NCI-H1092 treated with DMSO at 0.1 percent for 48 hours (cell line): Measurements from ENCODE around the gene ARHGAP6.
"Not testable (repeated sequence)": the region's sequence is repeated elsewhere in the genome, so short reads cannot be mapped to it uniquely, and the experiment has no call there.

Experiments
- DNase-seq: peaks from one replicate; lab custom pipeline; 2025; lab: John Stamatoyannopoulos, UW

Gene ARHGAP6

DNA sequence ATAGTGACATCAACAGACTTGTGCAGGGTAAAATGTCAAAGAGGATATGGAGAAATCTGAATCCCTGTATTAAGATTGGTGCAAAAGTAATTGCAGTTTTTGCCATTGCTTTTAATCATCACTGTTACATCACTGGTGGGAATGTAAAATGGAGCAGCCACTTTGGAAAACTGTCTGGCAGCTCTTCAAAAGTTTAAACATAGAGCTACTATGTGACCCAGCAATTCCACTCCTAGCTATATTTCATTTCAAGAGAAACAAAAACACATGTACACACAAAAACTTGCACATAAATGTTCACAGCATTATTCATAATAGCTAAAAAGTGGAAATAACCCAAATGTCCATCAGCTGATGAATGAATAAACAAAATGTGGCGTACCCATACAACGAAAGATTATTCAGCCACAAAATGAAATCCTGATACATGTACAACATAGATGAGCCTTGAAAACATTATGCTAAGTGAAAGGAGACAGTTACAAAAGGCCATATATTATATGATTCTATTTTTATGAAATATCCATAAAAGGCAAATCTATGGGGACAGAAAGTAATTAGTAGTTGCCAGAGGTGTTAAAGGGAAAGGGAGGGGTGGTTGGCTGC lies 266.1 kb downstream of the ARHGAP6 start:
- no peak for DNase-seq

DNA sequence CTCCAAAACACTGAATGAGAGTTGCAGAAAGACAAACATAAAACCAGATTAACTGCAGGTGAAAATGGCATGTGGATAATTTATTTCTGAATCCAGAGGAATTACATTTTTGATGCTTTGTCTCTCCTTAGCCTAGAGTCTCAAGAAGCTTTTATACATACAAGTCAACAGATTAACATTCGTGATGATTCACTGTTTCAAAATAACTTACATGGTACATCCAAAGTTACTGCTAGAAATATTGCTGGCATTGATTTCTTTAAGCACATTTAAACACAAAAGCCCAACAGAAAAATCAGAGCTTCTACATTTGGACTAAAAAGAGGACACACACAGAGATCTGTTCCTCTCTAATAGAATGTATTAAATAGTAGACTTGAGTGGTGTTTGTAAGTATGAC lies 266.9 kb downstream of the ARHGAP6 start:
- DNase-seq, result no peak

DNA sequence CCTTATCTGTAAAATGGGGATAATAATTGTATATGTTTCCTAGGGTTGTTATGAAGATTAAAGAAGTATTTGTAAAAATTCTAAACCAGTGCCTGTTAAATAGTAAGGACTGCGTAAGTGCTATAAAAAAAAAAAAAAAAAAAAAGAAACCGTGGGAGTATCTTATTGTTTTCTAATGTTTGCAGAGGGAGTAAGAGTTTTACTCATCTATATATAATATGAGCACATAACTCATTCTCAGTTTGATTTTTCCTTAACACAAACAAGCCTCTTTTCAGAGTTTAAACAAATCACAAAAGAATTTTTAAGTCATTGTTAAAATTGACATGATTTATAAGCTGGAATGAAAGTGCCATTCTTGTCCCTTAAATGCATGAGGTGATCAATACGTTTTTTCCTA lies 267.6 kb downstream of the ARHGAP6 start:
- no peak for DNase-seq

DNA sequence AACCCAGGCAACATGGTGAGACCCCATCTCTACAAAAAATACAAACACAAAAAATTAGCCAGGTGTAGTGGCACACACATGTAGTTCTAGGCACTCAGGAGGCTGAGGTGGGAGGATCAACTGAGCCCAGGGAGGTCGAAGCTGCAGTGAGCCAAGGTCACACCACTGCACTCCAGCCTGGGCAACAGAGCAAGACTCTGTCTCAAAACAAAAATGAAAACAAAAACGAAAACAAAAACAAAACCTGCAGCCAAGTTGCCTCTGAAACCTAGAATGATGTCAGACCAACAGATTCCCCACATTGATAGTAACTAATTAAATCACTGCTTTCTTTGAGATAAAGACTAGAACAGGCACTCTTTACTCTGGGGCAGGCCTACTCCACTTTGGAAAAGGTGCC lies 268.0 kb downstream of the ARHGAP6 start:
- DNase-seq, result no peak

DNA sequence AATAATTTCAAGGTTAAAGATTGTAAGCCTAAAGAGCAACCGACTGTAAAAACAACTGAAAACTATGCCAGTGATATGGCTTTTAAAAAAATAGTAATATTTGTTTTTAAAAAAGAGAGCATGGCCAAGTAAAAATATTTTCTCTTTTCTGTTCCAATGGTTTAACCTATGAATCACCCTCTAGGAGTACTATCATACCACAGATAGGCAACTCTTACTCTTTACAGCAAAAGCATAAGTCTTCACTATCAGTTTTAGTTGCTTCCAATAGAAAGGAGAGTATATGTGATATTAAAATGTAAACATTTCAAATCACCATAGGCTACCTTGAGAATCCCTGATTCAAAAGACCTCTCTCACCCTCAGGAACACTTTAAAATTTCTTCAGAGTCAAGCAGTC lies 269.9 kb downstream of the ARHGAP6 start:
- DNase-seq, result no peak

DNA sequence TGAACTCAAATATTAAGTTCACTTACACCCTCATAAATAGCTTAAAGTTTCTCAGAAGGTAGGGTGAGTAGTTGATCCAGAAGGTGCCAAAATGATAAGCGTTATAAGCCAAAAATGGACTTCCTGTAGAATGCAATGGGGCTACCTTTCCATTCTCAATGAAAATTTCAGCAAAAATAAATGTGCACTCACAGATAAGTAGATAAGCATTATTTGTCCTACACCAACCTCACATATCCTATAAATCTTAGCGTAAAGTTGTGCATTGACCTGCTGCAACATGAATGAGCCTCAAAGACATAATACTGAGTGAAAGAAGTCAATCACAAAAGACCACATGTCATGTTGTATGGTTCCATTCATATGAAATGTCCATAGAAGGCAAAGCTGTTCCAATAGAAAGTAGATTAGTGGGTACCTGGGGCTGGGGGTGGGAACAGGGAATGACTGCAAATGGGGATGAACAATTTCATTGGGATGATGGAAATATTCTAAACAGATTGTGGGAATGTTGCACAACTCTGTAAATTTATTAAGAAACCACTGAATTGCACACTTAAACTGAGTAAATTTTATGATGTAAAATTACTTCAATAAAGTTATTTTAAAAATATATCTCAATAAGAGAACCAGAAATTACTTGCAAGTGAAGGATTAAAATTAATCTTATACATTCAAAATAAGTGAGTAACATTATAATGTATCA lies 271.6 kb downstream of the ARHGAP6 start:
- no peak for DNase-seq

DNA sequence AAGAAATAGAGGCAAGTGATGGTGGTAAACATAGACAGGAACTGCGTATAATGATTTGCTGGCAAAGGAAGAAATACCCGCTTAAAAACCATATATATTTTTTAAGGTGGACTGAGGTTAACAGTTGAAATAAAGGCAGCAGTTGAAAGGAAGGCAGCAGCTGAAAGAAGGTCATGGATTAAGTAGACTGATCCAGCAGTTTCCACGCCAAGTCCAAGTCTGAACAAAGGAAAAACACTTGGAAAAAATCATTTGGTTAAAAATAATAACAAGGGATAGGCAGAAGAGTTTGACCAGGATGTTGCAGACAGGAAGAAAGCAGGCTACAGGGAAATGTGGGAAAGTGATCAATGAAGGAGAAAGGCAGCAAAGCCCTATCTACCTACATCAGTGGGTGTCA lies 278.9 kb downstream of the ARHGAP6 start:
- DNase-seq, result no peak

DNA sequence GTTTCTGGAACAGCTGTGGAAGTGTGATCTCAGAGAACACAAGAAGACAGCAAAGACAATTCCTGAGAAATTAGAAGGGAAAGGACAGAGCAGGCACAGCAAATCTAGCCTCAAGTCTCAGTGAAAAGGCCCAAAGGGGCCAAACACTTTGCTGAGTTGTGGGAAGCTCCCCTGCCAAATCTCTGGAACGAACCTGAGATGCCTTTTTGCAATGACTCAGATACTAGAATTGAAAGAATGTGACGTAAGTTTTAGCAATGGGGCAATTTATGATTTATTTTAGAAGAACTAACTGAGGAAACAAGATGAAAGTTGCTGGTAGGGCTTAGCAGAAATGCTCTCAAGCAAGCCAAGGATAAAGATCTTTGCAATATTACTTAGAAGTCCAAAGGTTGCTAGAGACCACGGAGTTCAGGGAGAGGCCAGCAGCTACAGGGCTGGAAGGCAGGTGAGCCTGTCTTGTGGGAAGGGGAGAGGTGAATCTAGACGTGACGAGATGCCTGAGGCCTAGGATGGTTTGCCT lies 279.7 kb downstream of the ARHGAP6 start:
- DNase-seq, result no peak

DNA sequence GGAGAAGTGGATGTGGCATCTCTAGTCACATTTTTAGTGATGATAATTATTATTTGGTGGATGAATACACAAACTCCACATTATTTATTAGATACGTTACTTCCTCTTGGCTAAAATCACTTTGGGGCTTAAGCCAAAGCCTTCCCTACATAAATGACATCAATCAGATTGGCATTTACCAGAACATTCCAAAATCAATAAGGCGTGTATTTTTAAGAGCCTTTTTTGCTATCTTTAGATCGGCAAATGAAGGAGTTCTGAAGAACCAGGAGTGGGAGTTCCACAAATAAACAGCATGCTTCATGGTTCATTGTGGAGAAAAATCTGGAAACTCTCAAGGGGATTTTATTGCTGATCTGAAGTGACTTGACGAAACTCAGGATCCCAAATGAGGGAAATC lies 282.8 kb downstream of the ARHGAP6 start:
- no peak for DNase-seq

DNA sequence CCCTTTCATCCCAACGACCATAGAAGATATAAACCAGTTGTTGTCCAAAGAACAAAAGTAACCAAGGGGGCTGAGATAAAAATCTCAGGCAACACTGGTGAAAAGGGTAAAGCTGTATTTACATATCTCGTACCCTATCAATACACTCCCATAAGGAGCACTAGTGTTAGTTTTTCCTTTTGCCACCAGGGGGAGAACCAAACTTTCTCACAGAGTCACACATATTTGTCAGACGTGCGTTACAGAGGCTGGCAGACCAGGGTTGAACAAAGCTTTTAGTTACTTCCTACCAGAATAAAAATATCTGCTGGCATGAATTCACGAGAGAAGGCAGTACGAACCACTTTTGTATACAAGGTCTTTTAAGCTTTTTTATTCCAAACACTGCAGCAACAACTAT lies 284.3 kb downstream of the ARHGAP6 start:
- peak; percentile 37 for DNase-seq

DNA sequence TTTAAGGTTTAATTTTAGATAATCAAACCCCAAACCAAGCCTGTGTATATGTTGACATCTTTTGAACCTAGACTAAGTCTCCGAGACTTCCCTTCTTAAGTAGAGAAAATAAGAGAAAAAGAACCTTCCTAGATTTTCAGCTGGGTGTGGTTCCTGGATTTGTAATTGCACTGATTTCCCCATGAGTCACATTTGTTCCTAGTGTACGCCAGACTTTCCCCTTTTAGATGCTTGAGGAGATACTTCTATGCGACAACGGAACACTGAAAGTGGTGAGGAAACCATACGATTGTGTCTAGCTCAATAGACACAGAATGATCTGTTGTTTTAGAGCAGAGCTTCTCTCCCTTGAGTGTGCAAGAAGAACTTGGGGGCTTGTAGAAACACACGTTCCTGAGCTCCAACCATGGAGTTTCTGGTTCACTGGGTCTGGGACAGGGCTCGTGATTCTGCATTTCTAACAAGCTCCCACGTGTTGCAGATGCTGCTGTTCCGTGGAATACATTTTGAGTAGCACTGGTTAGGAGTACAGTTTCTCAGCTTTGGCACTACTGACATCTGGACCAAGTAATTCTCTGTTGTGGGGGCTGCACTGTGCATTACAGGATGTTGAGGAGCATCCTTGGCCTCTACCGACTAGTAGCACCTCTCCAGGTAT lies 285.4 kb downstream of the ARHGAP6 start:
- no peak for DNase-seq

DNA sequence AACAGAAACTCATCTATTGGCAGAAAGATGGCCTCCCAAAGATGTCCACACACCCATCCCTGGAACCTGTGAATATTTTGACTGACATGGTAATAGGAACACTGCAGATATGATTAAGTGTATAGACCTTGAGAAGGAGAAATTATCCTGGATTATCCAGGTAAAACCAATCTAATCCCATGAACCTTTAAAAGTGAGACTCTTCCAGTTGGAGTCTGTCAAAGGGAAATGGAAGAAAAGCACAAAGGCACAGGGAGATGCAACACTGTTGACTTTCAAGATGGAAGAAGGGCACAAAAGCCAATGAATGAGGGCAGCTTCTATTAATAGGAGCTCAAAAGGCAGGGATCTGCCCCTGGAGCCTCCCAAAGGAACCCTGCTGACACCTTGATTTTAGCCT lies 289.6 kb downstream of the ARHGAP6 start:
- DNase-seq, result no peak

DNA sequence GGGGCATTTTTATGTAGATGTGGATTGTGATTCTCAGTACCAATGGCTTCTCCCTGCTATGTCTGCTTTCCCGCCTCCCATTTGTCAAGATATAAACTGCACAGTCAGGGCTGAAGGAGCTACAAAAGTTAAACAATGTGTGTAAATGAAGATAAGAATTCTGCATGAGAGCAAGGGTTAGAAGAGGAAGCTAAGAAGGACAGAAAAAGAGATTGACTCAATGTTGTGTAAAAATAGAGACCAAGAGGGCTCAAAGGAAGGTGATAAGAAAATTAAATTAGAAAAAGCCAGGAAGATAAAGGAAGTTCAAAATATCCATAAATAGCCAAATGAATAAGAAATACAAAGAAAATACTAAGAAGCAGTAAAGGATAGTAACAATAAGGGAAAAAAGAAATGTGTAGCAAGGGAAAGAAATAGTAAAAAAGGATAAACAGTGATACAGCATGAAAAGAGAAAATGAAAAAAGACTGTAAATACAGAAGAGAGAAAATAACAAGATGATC lies 290.1 kb downstream of the ARHGAP6 start:
- DNase-seq, result no peak

DNA sequence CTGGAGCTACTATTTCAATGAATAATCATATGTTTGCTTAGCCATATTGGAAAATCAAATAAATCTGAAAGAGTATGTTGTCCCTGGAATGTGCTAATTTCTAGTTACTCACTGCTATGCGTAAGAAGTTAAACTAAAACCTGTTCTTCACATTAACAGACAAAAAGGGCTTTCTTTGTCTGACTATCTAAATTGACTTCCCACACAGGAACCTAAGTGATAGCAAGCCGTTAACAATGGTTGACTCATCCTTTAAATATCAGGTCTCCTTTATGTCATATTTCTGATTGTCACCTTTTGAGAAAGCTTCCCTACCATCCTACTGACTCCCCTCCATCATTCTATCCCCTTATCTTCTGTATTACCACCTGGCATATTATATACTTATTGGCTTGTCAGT lies 291.1 kb downstream of the ARHGAP6 start:
- DNase-seq, result no peak

DNA sequence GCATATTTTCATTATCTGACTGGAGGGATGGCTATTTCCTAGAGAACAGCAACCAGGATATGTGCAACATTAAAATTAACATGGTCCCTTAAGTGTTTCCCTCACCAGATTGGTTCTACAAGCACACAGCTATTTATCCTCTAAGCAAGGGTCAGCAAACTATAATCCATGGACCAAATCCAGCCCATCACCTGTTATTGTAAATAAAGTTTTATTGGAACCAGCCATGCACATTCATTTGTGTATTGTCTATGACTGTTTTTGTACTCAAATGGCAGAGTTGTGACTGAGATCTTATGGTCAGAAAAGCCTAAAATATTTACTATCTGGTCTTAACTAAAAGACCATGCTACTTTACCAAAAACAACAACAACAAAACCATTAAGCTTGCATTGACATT lies 294.6 kb downstream of the ARHGAP6 start:
- no peak for DNase-seq

DNA sequence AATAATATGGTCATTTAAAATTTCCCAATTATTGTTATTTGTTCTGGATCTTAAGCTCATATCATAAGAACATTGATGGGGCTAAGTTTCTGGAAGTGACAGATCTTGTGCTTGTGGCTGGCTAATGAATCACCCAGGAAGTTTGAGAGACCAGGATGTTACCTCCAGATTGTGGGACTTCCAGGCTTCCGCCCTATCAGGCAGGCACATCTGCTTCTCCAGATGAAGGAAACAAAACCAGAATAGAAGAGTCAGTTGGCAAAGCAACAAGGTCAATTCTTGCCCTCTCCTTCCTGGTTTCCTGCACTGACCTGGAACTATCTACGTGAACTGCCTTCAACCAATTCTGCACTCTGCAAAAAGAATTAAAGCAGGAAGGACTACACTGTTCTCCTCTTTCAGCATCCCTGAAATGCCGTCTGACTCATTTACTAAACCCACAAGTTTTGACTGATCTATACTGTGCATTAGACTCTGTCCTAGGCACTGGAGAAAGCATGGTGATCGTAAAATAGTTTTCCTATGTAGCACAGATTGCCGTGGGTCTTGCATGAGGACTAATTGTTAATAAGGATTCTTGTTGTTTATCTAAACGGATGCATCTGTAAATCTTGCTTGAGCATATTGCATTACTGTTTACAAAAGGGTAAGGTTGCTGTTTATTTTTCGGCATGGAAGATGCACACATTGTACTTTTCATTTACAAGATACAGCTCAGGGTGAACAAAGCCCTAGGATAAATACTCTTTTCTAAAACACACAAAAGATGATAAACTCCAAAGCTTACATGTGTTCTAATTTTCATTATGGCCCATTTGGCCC lies 297.9 kb downstream of the ARHGAP6 start:
- no peak for DNase-seq

DNA sequence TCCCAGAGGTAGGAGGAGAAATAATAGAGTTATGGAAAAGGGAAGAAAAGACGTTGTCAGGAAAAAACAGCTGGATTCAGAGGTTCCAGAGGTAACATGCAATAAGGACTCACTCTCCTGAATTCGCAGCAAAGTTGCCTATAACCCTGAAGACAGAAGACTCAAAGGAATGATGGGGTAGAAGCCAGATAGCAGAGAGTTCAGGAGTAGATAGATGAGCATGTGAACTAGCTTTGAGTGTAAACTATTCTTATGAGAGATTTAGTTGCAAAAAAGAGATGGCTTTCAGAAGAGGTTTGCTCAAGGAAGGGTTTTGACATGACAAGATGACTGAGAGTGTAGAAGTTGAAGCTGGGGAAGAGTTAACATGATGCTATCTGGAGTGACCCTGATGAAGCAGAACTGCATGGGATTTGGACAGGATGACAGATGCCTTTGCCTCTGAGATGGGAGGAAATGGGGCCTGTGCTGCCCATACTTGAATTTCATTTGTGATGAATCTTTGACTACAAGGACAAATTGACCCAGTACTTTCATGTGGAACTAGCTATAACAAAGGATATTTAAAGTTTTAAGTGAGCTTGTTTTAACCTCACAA lies 298.6 kb downstream of the ARHGAP6 start:
- DNase-seq, result no peak

DNA sequence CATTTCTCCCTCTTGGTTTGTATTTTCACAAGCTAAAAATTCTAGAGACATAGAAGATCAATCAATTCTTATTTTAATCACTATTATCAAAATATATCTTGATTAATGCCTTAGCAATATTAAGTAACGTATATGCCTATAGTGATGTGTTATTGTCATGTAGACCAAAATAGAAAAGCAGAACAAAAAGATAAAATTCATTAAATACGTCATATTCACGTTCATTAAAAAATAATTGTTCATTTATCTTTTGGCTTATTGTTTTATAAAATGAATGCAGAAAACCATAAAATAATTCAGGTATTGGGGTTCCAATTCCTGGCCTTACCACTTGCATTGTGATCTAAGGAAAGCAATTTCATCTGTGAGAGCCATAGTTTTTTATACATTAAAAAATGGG lies 300.3 kb downstream of the ARHGAP6 start:
- no peak for DNase-seq

DNA sequence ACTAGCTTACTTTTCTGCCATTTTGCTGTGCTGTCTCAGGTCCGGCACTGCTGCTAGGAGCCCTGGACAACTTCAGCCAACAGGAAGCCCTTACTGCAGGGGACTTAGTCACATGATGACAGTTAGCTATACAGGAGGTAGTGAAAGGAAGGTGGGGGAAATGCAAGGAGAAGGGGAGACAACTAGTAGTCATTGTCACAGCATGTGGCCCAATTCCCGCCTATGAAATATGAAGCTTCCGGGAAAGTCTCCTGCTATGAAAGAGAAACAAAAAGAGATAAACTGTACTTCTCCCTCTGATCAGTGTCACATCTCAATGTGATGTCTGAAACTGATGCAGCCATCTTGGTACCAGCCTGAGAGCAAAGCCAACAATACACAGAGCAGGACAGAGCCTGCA lies 300.9 kb downstream of the ARHGAP6 start:
- DNase-seq, result no peak

DNA sequence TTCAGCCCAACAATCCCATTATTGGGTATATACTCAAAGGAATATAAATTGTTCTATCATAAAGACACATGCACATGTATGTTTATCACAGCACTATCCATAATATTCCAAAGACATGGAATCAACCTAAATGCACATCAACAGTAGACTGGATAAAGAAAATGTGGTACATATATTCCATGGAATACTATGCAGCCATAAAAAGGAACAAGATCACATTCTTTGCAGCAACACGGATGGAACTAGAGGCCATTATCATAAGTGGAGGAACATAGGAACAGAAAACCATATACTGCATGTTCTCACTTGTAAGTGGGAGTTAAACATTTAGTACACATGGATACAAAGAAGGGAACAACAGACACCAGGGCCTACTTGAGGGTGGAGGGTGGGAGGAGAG lies 301.9 kb downstream of the ARHGAP6 start:
- DNase-seq, result not testable (repeated sequence)

DNA sequence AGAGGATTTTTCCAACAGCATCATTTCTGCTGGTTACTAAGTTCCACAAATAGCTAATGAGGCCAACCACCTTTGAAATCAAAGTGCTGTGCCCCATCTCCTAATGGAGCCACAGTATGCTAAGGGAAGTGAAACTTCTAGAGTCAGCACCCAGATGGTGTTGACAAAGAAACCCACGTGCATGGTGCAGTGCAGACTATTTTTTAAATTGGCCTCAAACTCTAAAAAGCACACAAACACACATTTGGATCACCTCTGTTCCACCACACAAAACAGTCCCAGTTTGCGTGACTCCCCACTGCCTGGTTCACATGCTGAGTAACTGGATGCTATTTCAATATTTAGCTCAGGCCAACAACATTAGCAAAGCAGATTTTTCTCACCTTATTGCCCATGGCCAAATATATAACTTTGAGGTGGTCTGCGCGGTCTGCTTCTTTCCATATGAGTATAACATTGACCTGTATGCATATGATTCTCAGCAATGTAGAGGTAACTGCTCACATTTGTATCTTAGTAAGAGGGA lies 302.6 kb downstream of the ARHGAP6 start:
- no peak for DNase-seq

DNA sequence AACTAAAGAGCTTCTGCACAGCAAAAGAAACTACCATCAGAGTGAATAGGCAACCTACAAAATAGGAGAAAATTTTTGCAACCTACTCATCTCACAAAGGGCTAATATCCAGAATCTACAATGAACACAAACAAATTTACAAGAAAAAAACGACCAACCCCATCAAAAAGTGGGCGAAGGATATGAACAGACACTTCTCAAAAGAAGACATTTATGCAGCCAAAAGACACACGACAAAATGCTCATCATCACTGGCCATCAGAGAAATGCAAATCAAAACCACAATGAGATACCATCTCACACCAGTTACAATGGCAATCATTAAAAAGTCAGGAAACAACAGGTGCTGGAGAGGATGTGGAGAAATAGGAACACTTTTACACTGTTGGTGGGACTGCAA lies 304.1 kb downstream of the ARHGAP6 start:
- not testable (repeated sequence) for DNase-seq
